ENCODE measurements around the gene PTGES2. TPM values are rescaled to one million over a fixed set of nuclear protein-coding genes. Genes with fewer than 3 reads are reported as not detected.
"Not testable (repeated sequence)": the region's sequence is repeated elsewhere in the genome, so short reads cannot be mapped to it uniquely, and the experiment has no call there.

PTGES2 gene
- polyA plus RNA-seq, 3 donors = 35.2 to 43.5 (median 39.2) TPM

DNA sequence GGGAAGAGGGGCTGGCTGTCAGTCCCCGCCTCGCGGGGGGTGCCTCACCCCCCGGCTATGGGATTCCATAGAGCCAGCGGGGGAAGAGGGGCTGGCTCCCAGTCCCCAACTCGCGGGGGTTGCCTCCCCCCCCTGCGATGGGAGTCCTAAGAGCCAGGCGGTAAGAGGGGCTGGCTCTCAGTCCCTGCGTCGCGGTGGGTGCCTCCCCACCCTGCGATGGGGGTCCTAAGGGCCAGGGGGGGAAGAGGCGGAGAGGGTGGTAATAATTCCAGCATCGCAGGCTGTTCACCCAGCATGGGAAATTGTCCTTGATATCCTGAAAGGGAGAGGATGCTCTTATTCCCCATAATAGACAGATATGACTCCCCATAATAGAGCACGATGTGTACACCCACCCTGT is 12.1 kb upstream of the PTGES2 start:
- DNase-seq (ENCODE audit: low read depth in 3 of 3, low spot score in 2 of 3) = no peak

- DNase-seq (ENCODE audit: low read depth in 3 of 3, low spot score in 2 of 3) = no peak
These were observed 10.5 kb upstream of the PTGES2 start for GRCh38 chr9:128138001-128138400.

DNA sequence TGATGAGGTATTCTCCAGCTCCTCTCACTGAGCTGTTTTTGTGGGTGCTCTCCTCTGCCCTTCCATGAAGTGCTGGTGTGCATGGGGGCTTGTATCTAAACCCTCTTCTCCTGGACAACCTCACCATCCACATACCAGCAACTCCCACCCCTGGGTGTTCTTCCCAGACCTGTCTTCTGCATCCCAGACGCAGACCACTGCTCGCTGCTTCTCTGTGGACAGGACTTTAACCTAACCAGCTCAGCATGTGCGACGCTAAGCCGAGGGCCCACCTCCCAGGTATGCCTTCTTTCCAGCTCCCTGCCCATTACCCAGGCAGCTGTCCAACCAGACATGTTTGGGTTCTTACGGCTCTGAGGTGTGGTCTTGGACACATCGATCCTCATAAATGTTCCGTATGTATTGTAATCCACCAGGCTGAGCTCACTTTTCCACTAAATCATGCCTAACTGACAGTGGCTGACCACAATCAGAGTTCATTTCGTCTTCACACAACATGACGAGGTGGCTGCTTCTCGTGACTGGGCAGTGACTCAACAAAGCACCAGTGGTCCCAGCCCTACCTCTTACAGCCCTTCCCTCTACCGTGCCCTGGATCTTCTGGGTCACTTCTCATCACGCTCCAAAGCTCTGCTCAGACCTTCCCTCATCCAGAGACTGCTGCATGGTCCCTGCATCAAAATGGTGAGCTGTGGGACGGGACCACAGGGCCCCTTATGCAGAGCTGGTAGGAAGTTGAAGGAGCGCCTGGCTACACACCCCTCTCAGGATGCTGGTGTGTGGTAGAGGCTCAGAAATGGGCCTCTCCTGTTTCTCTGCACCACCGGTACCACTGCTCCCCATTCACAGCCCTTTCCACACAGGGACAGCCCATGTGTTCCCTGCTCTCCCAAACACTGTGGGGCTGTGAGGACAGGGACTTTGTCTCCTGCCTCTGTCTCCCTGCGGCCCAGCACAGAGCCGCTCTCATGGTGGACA is 9.6 kb upstream of the PTGES2 start:
- no peak for DNase-seq (ENCODE audit: low read depth in 3 of 3, low spot score in 2 of 3)

DNA sequence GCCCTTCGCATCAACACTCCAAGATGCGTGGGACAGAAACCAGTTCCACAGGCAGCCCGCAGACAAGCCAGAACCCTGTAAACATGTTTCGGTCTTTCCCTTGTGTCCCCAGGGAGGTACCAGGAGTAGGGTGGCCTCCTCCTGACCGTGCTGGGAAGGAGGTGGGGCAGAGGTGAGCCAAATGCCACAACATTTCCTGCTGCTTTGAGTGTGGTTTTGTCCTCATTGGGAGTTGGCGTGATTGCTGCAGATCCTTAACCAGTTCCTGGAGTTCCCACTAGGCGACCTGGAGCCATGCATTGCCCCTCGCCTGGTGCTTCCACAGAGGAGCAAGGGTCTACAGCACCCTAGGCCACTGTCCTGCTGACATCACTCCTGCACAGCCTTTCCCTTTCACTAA is 8.0 kb upstream of the PTGES2 start:
- DNase-seq (ENCODE audit: low read depth in 3 of 3, low spot score in 2 of 3) = not testable (repeated sequence)

- DNase-seq (ENCODE audit: low read depth in 3 of 3, low spot score in 2 of 3) = not testable (repeated sequence)
These were observed 4.6 kb upstream of the PTGES2 start for GRCh38 chr9:128132139-128132538.

GRCh38 chr9:128131346-128131745 is 3.8 kb upstream of the PTGES2 start:
- not testable (repeated sequence) for DNase-seq (ENCODE audit: low read depth in 3 of 3, low spot score in 2 of 3)

DNA sequence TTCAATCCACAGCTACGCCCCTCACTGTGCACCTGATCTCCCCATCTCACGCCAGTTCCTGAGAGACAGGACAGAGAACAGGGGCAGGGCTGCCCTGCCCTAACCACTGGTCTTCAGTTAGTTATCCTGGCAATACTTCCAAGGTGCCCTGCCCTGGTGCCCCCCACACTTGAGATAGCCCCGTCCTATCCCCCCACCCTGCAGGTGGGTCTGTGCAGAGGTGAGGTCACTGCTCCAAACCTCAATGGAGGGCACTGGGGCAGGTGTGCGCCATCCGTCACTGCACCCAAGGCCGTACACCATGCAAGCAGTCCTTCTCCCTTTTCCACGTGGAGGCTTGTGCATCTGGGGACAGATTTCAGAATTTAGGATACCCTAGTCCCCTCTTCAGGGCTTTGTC is 3.1 kb upstream of the PTGES2 start:
- not testable (repeated sequence) for DNase-seq (ENCODE audit: low read depth in 3 of 3, low spot score in 2 of 3)

DNA sequence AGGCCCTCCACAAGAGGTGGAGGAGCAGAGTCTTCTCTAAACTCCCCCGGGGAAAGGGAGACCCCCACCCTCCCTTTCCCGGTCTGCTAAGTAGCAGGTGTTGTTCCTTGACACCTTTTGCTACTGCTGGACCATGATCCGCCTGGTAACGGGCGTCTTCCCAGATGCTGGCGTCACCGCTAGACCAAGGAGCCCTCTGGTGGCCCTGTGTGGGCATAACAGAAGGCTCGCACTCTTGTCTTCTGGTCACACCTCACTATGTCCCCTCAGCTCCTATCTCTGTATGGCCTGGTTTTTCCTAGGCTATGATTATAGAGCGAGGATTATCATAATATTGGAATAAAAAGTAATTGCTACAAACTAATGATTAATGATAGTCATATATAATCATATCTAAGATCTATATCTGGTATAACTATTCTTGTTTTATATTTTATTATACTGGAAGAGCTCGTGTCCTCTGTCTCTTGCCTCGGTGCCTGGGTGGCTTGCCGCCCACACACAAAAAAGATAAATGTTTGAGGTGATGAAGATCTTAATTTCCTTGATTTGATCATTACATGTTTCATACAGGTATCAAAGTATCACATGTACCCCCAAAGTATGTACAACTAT is 2.6 kb upstream of the PTGES2 start:
- DNase-seq (ENCODE audit: low read depth in 3 of 3, low spot score in 2 of 3) = not testable (repeated sequence)

DNA sequence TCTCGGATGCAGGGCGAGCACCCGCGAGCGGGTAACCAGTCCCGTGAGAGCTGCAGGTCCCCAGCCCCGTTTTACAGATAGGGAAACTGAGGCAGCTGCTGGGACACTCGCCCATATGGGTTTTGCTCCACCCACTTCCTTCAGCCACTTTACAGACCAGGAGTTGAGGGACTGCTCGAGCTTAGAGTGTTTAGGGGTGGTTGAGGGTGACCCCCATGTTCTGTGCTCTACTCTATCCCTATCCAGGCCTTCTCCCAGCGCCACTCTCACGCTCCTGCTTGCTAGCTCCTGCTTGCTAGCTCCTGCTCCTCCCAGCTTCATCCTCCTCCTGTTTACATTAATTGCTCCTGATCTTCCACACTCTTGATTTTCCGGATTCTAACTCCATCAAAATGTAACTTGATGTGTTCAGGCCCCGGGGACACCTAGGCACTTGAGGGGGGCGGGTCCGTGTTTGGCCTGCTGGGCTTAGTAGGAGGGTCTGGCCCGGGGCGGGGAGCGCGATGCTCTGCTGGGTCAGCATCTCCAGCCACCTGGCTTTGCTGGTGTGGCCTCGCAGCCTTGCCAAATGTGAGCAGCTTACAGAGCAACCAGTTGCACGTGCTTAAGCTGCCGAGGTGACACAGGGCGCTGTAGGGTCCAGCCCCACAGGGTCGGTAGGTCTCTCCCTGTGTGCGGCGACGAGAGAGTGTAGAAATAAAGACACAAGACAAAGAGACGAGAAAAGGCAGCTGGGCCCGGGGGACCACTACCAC is 1.5 kb upstream of the PTGES2 start:
- no peak for DNase-seq (ENCODE audit: low read depth in 3 of 3, low spot score in 2 of 3)

DNA sequence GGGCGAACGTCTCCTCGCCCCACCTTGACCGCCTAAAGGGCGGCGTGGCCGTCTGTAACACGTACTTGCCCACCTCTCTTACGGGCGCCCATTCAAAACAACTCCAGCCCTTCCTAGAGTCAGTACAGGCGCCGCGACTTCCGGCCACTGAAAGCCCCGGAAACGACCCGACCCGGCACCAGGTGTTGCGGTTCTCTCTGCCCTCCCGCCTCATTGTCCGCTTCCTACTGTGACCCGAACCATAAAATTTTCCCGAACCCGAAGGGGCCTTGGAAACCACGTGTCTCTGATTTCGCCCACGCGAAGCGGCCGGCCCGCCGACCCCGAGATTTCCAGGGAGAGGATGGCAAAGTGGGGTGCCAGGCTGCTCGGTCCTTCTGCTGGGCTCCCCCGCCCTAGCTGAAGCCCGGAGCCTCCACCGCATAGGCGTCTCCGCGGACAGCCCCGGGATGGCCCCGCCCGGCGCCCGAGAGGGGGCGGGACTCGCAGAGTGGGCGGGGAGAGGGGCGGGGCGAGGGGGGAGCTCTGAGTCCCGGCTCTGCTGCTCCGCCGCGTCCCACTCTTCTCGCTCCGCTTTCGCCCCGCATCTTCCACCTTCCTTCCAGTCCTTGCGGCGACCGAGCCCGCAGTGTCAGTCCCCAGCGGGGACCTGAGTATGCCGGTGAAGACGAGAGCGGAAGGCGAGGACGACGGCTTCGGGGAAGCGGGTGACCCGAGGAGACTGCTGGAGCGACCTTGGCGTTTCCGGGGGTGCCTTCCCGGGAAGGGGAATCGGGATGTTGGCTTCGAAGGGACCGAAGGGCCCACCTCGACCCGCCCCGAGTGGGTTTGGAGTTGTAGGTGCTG is 684 bp upstream of the PTGES2 start:
- DNase-seq (ENCODE audit: low read depth in 3 of 3, low spot score in 2 of 3) = peak; percentile 87 to 92 (median 89)

DNA sequence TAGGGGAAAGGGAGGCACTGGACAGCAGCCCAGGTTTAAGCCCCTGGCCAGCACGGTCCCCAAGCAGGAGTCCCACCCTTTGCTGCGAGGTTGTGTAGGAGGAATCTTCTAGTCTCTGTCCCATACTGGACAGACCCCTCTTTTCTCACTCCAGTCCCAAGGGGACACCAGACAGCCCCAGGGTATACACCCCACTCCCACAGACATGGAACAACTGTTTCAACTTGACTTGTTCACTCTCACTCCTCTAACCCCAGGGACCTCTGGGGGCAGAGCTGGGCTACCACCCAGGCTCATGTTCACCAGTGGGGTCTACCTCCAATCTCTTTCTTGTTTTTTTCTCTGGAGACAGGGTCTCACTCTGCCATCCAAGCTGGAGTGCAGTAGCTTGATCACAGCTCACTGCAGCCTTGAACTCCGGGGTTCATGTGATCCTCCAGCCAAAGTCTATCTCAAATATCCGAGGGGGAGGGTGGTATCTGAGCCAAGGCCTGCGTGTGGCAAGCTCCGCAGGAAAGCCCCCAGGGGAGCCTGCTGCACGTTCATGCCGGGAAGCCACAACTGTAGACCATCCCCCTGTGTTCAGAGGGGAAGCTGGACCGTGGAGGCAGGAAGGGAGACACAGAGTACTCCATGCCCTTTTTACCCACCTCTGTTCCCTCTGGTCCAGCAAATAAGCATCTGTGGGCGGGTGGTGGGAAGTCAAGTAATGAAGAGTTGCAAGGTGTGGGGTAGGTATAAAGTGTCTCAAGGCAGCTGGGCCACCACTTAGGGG is 1.8 kb downstream of the PTGES2 start:
- DNase-seq (ENCODE audit: low read depth in 3 of 3, low spot score in 2 of 3) = no peak

GRCh38 chr9:128124873-128125579 is 2.5 kb downstream of the PTGES2 start:
- no peak for DNase-seq (ENCODE audit: low read depth in 3 of 3, low spot score in 2 of 3)

GRCh38 chr9:128124451-128124850 is 3.1 kb downstream of the PTGES2 start:
- DNase-seq (ENCODE audit: low read depth in 3 of 3, low spot score in 2 of 3) = no peak

DNA sequence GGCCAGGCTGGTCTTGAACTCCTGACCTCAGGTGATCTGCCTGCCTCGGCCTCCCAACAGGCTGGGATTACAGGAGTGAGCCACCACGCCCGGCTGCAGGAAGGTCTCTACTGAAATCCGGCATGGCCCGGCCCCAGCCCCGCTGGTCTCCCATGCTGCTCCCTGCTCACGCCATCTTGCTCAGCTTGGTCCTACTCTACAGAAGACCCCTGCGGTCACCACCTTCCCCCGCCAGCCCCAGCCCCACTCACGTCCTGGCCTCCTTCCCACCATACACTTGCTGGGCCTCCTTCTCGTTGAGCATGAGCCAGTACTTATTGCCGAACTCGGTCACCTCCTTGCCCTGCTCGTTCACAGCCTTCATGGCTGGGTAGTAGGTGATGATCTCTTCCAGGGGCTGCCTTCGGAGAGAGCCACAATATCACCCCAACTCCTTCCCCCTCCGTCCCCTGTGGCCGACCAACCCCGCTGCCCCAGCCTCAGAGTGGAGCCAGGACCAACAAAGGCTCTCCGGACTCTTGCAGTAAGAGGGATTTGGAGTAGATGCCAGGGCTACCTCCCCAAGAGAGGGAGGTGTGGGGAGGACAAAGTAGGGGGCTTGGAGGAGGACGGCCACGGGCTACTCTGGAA is 4.0 kb downstream of the PTGES2 start:
- DNase-seq (ENCODE audit: low read depth in 3 of 3, low spot score in 2 of 3) = no peak

DNA sequence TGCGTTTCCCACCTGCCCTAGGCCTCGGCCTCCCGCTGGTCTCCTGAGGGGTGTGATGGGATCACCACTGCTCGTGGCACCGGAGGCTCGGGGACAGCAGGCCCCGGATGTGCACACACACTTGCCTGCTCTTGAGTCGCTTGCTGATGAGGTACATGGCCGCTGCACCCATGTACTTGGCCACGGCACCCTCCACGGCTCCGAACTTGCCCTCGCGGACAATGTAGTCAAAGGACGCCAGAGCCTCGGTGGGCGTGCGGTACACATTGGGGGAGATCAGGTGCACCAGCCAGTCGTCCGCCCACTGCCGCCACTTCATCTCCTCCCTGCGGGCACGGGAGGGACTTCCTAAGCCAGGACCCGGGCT is 4.7 kb downstream of the PTGES2 start:
- DNase-seq (ENCODE audit: low read depth in 3 of 3, low spot score in 2 of 3) = no peak

DNA sequence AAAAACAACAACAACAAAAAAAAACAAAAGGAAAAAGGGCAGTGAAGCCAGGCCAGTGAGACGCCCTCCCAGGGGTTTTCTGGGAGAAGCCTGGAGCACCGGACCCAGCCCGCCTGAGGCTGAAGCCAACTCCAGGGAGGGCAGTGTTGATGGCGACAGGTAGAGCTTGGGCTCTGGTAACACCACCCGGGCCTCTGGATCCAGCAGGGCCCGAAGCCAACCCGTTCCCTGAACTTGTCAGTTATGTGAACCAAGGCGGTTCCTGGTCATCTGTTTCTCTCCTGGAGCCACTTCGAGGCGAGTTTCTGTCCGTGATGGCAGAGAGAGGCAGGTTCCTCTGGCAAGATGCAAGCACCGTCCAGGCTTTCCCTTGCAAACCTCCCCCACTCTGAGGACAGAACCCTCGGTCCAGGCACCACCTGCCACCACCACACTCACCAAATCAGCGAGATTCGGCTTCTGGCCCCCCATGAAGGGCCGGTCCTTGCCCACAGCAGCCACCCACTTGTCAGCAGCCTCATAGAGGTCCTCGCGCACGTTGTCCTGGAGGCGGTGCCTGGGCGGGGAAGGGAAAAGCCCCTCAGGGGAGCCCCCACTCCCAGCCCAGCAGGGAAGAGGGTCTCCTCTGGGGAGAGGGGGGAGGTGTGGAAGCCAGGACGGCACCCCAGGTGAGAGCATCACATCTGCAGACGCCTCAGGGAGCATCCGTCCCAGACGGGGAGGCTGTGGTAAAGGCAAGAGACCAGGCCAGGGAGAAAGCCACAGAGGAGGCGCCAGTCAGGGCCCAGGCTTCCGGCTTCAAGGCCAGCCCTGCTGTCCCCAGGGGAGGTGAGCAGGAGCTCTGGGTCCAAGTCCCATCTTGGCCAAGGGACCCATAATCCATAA is 5.4 kb downstream of the PTGES2 start:
- DNase-seq (ENCODE audit: low read depth in 3 of 3, low spot score in 2 of 3) = no peak

GRCh38 chr9:128121466-128121810 is 6.1 kb downstream of the PTGES2 start:
- no peak for DNase-seq (ENCODE audit: low read depth in 3 of 3, low spot score in 2 of 3)

Measured in right renal cortex interstitium (tissue), 3 donors.